ENCODE results near the gene CPNE1.
"Not testable (repeated sequence)": the region's sequence is repeated elsewhere in the genome, so short reads cannot be mapped to it uniquely, and the experiment has no call there.

Gene CPNE1

GRCh38 chr20:35695978-35696377 lies 31.3 kb upstream of the CPNE1 start:
- H3K9me3 ChIP-seq (ENCODE audit: severe bottlenecking): no peaks in the 10 kb centered on the region
- H3K4me1 ChIP-seq (ENCODE audit: insufficient read depth, poor library complexity, severe bottlenecking): peaks cover 15% of the 10 kb centered on the region
- H3K27me3 ChIP-seq (ENCODE audit: insufficient read depth, poor library complexity, severe bottlenecking): no peaks in the 10 kb centered on the region
- DNase-seq (ENCODE audit: low spot score) (peak; percentile 16), ATAC-seq (ENCODE audit: low read depth) (no peak)
- H3K27ac ChIP-seq (ENCODE audit: poor library complexity, severe bottlenecking): no peak overlapping the region
- H3K36me3 ChIP-seq (ENCODE audit: low read depth): peaks cover 72% of the 10 kb centered on the region
- no peak overlapping the region for H3K4me3 ChIP-seq (ENCODE audit: severe bottlenecking)
- TF ChIP-seq, protein P1, sequence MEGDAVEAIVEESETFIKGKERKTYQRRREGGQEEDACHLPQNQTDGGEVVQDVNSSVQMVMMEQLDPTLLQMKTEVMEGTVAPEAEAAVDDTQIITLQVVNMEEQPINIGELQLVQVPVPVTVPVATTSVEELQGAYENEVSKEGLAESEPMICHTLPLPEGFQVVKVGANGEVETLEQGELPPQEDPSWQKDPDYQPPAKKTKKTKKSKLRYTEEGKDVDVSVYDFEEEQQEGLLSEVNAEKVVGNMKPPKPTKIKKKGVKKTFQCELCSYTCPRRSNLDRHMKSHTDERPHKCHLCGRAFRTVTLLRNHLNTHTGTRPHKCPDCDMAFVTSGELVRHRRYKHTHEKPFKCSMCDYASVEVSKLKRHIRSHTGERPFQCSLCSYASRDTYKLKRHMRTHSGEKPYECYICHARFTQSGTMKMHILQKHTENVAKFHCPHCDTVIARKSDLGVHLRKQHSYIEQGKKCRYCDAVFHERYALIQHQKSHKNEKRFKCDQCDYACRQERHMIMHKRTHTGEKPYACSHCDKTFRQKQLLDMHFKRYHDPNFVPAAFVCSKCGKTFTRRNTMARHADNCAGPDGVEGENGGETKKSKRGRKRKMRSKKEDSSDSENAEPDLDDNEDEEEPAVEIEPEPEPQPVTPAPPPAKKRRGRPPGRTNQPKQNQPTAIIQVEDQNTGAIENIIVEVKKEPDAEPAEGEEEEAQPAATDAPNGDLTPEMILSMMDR (IDR thresholded peaks at IDR 0.05; ENCODE audit: poor library complexity, severe bottlenecking): no peak

DNA sequence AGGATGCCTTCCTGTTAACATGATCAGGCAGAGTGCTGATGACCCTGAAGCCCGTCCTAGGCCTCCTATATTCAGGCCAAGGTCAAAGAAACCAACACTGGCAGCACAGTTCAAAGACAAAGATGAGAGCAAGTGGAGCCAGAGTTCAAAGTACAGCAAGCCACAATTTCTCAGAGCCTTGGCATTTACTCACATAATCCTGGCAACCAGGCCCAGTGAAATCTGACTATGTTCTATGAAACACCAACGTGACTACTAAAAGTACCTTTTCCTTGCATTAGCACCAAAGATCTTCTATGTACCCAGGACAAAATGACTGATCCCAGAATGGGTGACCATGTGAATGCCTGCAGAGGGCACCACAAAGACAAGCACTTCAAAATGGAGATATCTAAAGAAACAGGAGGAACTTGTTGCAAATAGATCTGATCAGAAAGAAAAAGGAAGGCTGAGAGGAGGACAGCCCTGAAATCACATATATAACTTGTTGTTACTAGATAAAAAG lies 30.6 kb upstream of the CPNE1 start:
- Histone ChIP-seq H3K27ac (ENCODE audit: poor library complexity, severe bottlenecking) (no peak overlapping the region), H3K9me3 (ENCODE audit: severe bottlenecking) (no peaks in the 10 kb centered on the region), H3K4me3 (ENCODE audit: severe bottlenecking) (no peak overlapping the region), H3K4me1 (ENCODE audit: insufficient read depth, poor library complexity, severe bottlenecking) (peaks cover 10% of the 10 kb centered on the region), H3K36me3 (ENCODE audit: low read depth) (peaks cover 72% of the 10 kb centered on the region), H3K27me3 (ENCODE audit: insufficient read depth, poor library complexity, severe bottlenecking) (no peaks in the 10 kb centered on the region)
- TF ChIP-seq, protein P1 (IDR thresholded peaks at IDR 0.05; ENCODE audit: poor library complexity, severe bottlenecking): no peak
- peak; percentile 32 for DNase-seq (ENCODE audit: low spot score)
- ATAC-seq (ENCODE audit: low read depth): no peak

DNA sequence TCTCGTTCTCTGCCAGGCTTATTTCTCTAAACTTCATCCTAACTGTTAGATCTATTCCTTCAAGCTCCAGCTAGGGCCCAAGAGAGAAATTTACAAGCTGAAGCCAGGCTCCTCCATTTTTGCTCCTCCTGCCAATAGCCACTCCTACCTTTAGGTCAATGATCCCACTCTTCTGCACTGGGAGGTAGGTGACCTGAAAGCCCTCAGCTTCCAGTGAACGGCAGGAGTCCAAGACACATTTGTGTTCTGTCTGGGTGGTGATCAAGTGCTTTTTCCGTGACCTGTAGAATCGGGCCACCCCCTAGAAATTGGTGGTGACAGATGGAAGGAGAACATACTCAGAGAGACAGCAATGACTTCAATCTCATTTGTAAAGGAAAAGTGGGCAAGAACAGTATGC lies 25.6 kb upstream of the CPNE1 start:
- no peaks in the 10 kb centered on the region for H3K27me3 ChIP-seq (ENCODE audit: insufficient read depth, poor library complexity, severe bottlenecking)
- TF ChIP-seq, protein P1 (IDR thresholded peaks at IDR 0.05; ENCODE audit: poor library complexity, severe bottlenecking): no peak

GRCh38 chr20:35686872-35687271 lies 22.2 kb upstream of the CPNE1 start:
- not testable (repeated sequence) for H3K4me3 ChIP-seq (ENCODE audit: severe bottlenecking); H3K9me3 ChIP-seq (ENCODE audit: severe bottlenecking); ATAC-seq (ENCODE audit: low read depth); H3K27me3 ChIP-seq (ENCODE audit: insufficient read depth, poor library complexity, severe bottlenecking); H3K27ac ChIP-seq (ENCODE audit: poor library complexity, severe bottlenecking); H3K4me1 ChIP-seq (ENCODE audit: insufficient read depth, poor library complexity, severe bottlenecking)
- H3K36me3 ChIP-seq (ENCODE audit: low read depth): peaks cover 80% of the 10 kb centered on the region
- TF ChIP-seq, protein P1 (IDR thresholded peaks at IDR 0.05; ENCODE audit: poor library complexity, severe bottlenecking): peak; percentile 79
- peak; percentile 71 for DNase-seq (ENCODE audit: low spot score)

More for the DNA sequence above, 25.6 kb upstream of the CPNE1 start:
- peaks cover 89% of the 10 kb centered on the region for H3K36me3 ChIP-seq (ENCODE audit: low read depth)
- no peak overlapping the region for H3K4me3 ChIP-seq (ENCODE audit: severe bottlenecking)
- no peak overlapping the region for H3K27ac ChIP-seq (ENCODE audit: poor library complexity, severe bottlenecking)
- ATAC-seq (ENCODE audit: low read depth) (no peak), DNase-seq (ENCODE audit: low spot score) (peak; percentile 45)
- H3K4me1 ChIP-seq (ENCODE audit: insufficient read depth, poor library complexity, severe bottlenecking): no peaks in the 10 kb centered on the region
- H3K9me3 ChIP-seq (ENCODE audit: severe bottlenecking): no peaks in the 10 kb centered on the region

- not testable (repeated sequence) for H3K4me3 ChIP-seq (ENCODE audit: severe bottlenecking); H3K4me1 ChIP-seq (ENCODE audit: insufficient read depth, poor library complexity, severe bottlenecking); H3K27me3 ChIP-seq (ENCODE audit: insufficient read depth, poor library complexity, severe bottlenecking); H3K9me3 ChIP-seq (ENCODE audit: severe bottlenecking); H3K27ac ChIP-seq (ENCODE audit: poor library complexity, severe bottlenecking); ATAC-seq (ENCODE audit: low read depth)
- DNase-seq (ENCODE audit: low spot score): peak; percentile 38
- peaks cover 82% of the 10 kb centered on the region for H3K36me3 ChIP-seq (ENCODE audit: low read depth)
These were observed 20.7 kb upstream of the CPNE1 start for GRCh38 chr20:35685368-35685767.

Data from RWPE2 (cell line).